Mesenchymal stem cell (in vitro differentiated cells and primary cell): Measurements from ENCODE around the gene CCDC24.
A peak's percentile ranks its signal among the peaks of the same experiment; 100 is the strongest.

Experiments
- DNase-seq: peaks from one replicate; pipeline ENCODE4 v3.0.0-alpha.2; 2013
- H2AFZ ChIP-seq: one replicate; pipeline ENCODE4 v1.6.1; 2013; ENCODE audit warnings: low read depth, mild to moderate bottlenecking, control low read depth, inconsistent platforms, low read length, moderate library complexity
- H2AK5ac ChIP-seq: 2 replicates; pipeline ENCODE4 v1.6.1; 2013; ENCODE audit warnings: low read length, moderate library complexity, mild to moderate bottlenecking, inconsistent platforms; ENCODE audit not compliant: severe bottlenecking
- H2BK120ac ChIP-seq: one replicate; pipeline ENCODE4 v1.6.1; 2013; ENCODE audit warnings: low read depth, mild to moderate bottlenecking, inconsistent platforms, low read length, moderate library complexity
- H2BK12ac ChIP-seq, 2 experiments: one replicate each; pipeline ENCODE4 v1.6.1; 2013; ENCODE audit warnings: inconsistent platforms in 2 of 2, low read length in 2 of 2, mild to moderate bottlenecking in 2 of 2, moderate library complexity in 2 of 2, control low read depth in 1 of 2
- H2BK15ac ChIP-seq: one replicate; pipeline ENCODE4 v1.6.1; 2013; ENCODE audit warnings: mild to moderate bottlenecking, low read depth, inconsistent platforms; ENCODE audit not compliant: poor library complexity, severe bottlenecking
- H2BK5ac ChIP-seq: 2 replicates; pipeline ENCODE4 v1.6.1; 2013; ENCODE audit warnings: low read depth, mild to moderate bottlenecking, low read length, control low read depth, inconsistent platforms; ENCODE audit not compliant: poor library complexity, severe bottlenecking
- H3K14ac ChIP-seq, 2 experiments: one replicate each; pipeline ENCODE4 v1.6.1; 2013; ENCODE audit warnings: inconsistent platforms in 2 of 2, low read length in 2 of 2, control low read depth in 1 of 2, mild to moderate bottlenecking in 1 of 2, moderate library complexity in 1 of 2
- H3K18ac ChIP-seq, 2 experiments: one replicate each; pipeline ENCODE4 v1.6.1; 2013; ENCODE audit warnings: inconsistent platforms in 2 of 2, low read length in 2 of 2, control low read depth in 1 of 2, low read depth in 1 of 2, mild to moderate bottlenecking in 1 of 2
- H3K23ac ChIP-seq, 2 experiments: one replicate each; pipeline ENCODE4 v1.6.1; 2013; ENCODE audit warnings: inconsistent platforms in 2 of 2, low read length in 2 of 2, mild to moderate bottlenecking in 2 of 2, moderate library complexity in 2 of 2, control low read depth in 1 of 2
- H3K27ac ChIP-seq: 2 replicates; pipeline ENCODE4 v1.5.1; 2013; ENCODE audit warnings: mild to moderate bottlenecking, moderate library complexity, low read length, control low read depth, inconsistent platforms; ENCODE audit not compliant: poor library complexity, severe bottlenecking
- H3K27me3 ChIP-seq, 2 experiments: 2 replicates each; pipeline versions ENCODE4 v1.6.1 to v1.7.0; 2013; ENCODE audit warnings: low read length in 2 of 2, mild to moderate bottlenecking in 2 of 2, moderate library complexity in 2 of 2, control low read depth in 1 of 2, inconsistent platforms in 1 of 2; ENCODE audit not compliant: control insufficient read depth in 1 of 2, insufficient read depth in 1 of 2
- H3K36me3 ChIP-seq, 2 experiments: 2 replicates each; pipeline versions ENCODE4 v1.6.1 to v1.7.0; 2013; ENCODE audit warnings: low read length in 2 of 2, control low read depth in 1 of 2, inconsistent platforms in 1 of 2, low read depth in 1 of 2, mild to moderate bottlenecking in 1 of 2; ENCODE audit not compliant: insufficient read depth in 2 of 2, control insufficient read depth in 1 of 2
- H3K4ac ChIP-seq, 2 experiments: one replicate each; pipeline ENCODE4 v1.6.1; 2013; ENCODE audit warnings: inconsistent platforms in 2 of 2, low read length in 2 of 2, mild to moderate bottlenecking in 2 of 2, moderate library complexity in 2 of 2, control low read depth in 1 of 2, low read depth in 1 of 2
- H3K4me1 ChIP-seq: 2 replicates; pipeline ENCODE4 v1.6.1; 2013; ENCODE audit warnings: low read depth, low read length, control low read depth; ENCODE audit not compliant: control insufficient read depth, insufficient read depth
- H3K4me2 ChIP-seq: 2 replicates; pipeline ENCODE4 v1.6.1; 2013; ENCODE audit warnings: low read length, mild to moderate bottlenecking, inconsistent platforms; ENCODE audit not compliant: poor library complexity, severe bottlenecking
- H3K4me3 ChIP-seq, 2 experiments: 2 replicates each; pipeline versions ENCODE4 v1.5.1 to v1.7.0; 2013; ENCODE audit warnings: low read length in 2 of 2, mild to moderate bottlenecking in 2 of 2, control low read depth in 1 of 2, low read depth in 1 of 2; ENCODE audit not compliant: insufficient read depth in 1 of 2
- H3K79me1 ChIP-seq: replicated peaks from 2 replicates; pipeline ENCODE4 v1.6.1; 2013; ENCODE audit warnings: mild to moderate bottlenecking, control low read depth, low read length, inconsistent platforms; ENCODE audit not compliant: poor library complexity, severe bottlenecking
- H3K9ac ChIP-seq: 2 replicates; pipeline ENCODE4 v1.7.0; 2013; ENCODE audit warnings: mild to moderate bottlenecking, low read length, moderate library complexity
- H3K9me3 ChIP-seq: 2 replicates; pipeline ENCODE4 v1.7.0; 2013; ENCODE audit warnings: mild to moderate bottlenecking, low read length; ENCODE audit not compliant: control insufficient read depth
- H4K8ac ChIP-seq: one replicate; pipeline ENCODE4 v1.6.1; 2013; ENCODE audit warnings: inconsistent platforms, mild to moderate bottlenecking, low read length, moderate library complexity
- H4K91ac ChIP-seq: one replicate; pipeline ENCODE4 v1.6.1; 2013; ENCODE audit warnings: mild to moderate bottlenecking, low read length, inconsistent platforms
- WGBS: methylation state at CpG from one replicate; pipeline ENCODE4 v1.1.7; 2013; ENCODE audit warnings: mixed read lengths; 5-methylcytosine and 5-hydroxymethylcytosine counted together

The CCDC24 gene

GRCh38 chr1:44012404-44012803 lies 21.0 kb downstream of the CCDC24 start:
- Histone ChIP-seq H3K4ac (no peak overlapping the region), H2BK120ac (no peak overlapping the region), H3K18ac (no peak overlapping the region), H2AK5ac (no peak overlapping the region), H2BK5ac (no peak overlapping the region), H2BK15ac (no peak overlapping the region), H3K79me1 (no peaks in the 10 kb centered on the region), H4K91ac (no peak overlapping the region), H3K27ac (no peak overlapping the region), H3K9me3 (no peaks in the 10 kb centered on the region), H3K4me3 (no peak overlapping the region), H3K27me3 (peaks cover 0 to 1% of the 10 kb centered on the region in 2 experiments), H4K8ac (no peak overlapping the region), H3K4me2 (no peak overlapping the region), H2AFZ (no peak overlapping the region), H3K23ac (no peak overlapping the region), H3K14ac (no peak overlapping the region), H3K36me3 (peaks cover 0 to 30% of the 10 kb centered on the region in 2 experiments), H3K9ac (no peak overlapping the region), H2BK12ac (no peak overlapping the region), H3K4me1 (no peaks in the 10 kb centered on the region)
- WGBS = 88% methylated on average over 2 of the region's 2 CpGs
- DNase-seq = no peak

GRCh38 chr1:44012941-44013609 lies 21.7 kb downstream of the CCDC24 start:
- WGBS = 88% methylated on average over 13 of the region's 13 CpGs
- Histone ChIP-seq H3K27me3 (peaks cover 0 to 4% of the 10 kb centered on the region in 2 experiments), H3K18ac (no peak overlapping the region), H2BK120ac (no peak overlapping the region), H2AK5ac (no peak overlapping the region), H3K23ac (no peak overlapping the region), H3K4me1 (no peaks in the 10 kb centered on the region), H3K27ac (no peak overlapping the region), H3K79me1 (no peaks in the 10 kb centered on the region), H2BK12ac (peak overlapping the region in 1 of 2 experiments; percentile 11), H2AFZ (no peak overlapping the region), H4K91ac (no peak overlapping the region), H2BK15ac (no peak overlapping the region), H3K4me2 (no peak overlapping the region), H3K9me3 (no peaks in the 10 kb centered on the region), H3K9ac (no peak overlapping the region), H3K36me3 (peaks cover 0 to 35% of the 10 kb centered on the region in 2 experiments), H2BK5ac (no peak overlapping the region), H3K4me3 (no peak overlapping the region), H3K14ac (no peak overlapping the region), H3K4ac (no peak overlapping the region), H4K8ac (no peak overlapping the region)
- DNase-seq = no peak

GRCh38 chr1:44013949-44014348 lies 22.6 kb downstream of the CCDC24 start:
- no peak overlapping the region for H2BK12ac ChIP-seq
- no peak overlapping the region for H4K8ac ChIP-seq
- no peak overlapping the region for H3K27ac ChIP-seq
- no peak overlapping the region for H2AFZ ChIP-seq
- no peak overlapping the region for H3K18ac ChIP-seq
- no peak overlapping the region for H4K91ac ChIP-seq
- H2AK5ac ChIP-seq = no peak overlapping the region
- no peak for DNase-seq
- no peak overlapping the region for H3K23ac ChIP-seq
- H3K36me3 ChIP-seq = peaks cover 0 to 31% of the 10 kb centered on the region in 2 experiments
- no peak overlapping the region for H3K4ac ChIP-seq
- H3K9me3 ChIP-seq = no peaks in the 10 kb centered on the region
- no peak overlapping the region for H2BK120ac ChIP-seq
- no peak overlapping the region for H2BK15ac ChIP-seq
- H3K14ac ChIP-seq = no peak overlapping the region
- no peak overlapping the region for H2BK5ac ChIP-seq
- peaks cover 0 to 4% of the 10 kb centered on the region in 2 experiments for H3K27me3 ChIP-seq
- no peaks in the 10 kb centered on the region for H3K79me1 ChIP-seq
- no peak overlapping the region for H3K9ac ChIP-seq
- H3K4me1 ChIP-seq = no peaks in the 10 kb centered on the region
- H3K4me2 ChIP-seq = no peak overlapping the region
- no peak overlapping the region for H3K4me3 ChIP-seq
- WGBS = 86% methylated on average over 5 of the region's 5 CpGs

GRCh38 chr1:44014365-44015104 lies 23.1 kb downstream of the CCDC24 start:
- Histone ChIP-seq H3K18ac (no peak overlapping the region), H3K4ac (no peak overlapping the region), H3K27me3 (peaks cover 0 to 4% of the 10 kb centered on the region in 2 experiments), H3K9ac (no peak overlapping the region), H3K4me2 (no peak overlapping the region), H4K91ac (no peak overlapping the region), H2BK5ac (no peak overlapping the region), H2AFZ (no peak overlapping the region), H3K4me1 (no peaks in the 10 kb centered on the region), H2BK12ac (no peak overlapping the region), H2BK15ac (no peak overlapping the region), H2AK5ac (no peak overlapping the region), H3K14ac (no peak overlapping the region), H2BK120ac (no peak overlapping the region), H3K36me3 (peaks cover 0 to 34% of the 10 kb centered on the region in 2 experiments), H3K79me1 (no peaks in the 10 kb centered on the region), H3K4me3 (no peak overlapping the region), H3K9me3 (no peaks in the 10 kb centered on the region), H4K8ac (no peak overlapping the region), H3K27ac (no peak overlapping the region), H3K23ac (no peak overlapping the region)
- no peak for DNase-seq
- WGBS = 78% methylated on average over 8 of the region's 8 CpGs
